B cell (primary cell): ENCODE data around the gene SAPCD2. TPM values are rescaled to one million over a fixed set of nuclear protein-coding genes. Genes with fewer than 3 reads are reported as not detected.

ENCODE experiments used
- ATAC-seq: fragments of 200-7000 bp; cut with Tn5 transposase; one replicate; pipeline ENCODE4 v1.10.0; 2021; ENCODE audit warnings: low read depth, mild to moderate bottlenecking, moderate number of reproducible peaks, moderate library complexity
- CTCF ChIA-PET: fragments of 350-600 bp; sonication (Branson Sonifier 250); formaldehyde crosslinking; loops from one replicate; lab custom pipeline; 2021; ENCODE audit warnings: antibody characterized with exemption, inconsistent platforms; lab: Charles Lee
- POLR2A ChIA-PET: fragments of 350-600 bp; sonication (Branson Sonifier 250); formaldehyde crosslinking; loops from one replicate; lab custom pipeline; 2021; ENCODE audit warnings: antibody characterized with exemption; lab: Charles Lee
- DNase-seq: peaks from one replicate; pipeline ENCODE4 v3.0.0; 2013
- H2AFZ ChIP-seq: 2 replicates; pipeline ENCODE4 v1.6.1; 2012; ENCODE audit warnings: mild to moderate bottlenecking, low read depth, low read length; ENCODE audit not compliant: insufficient read depth, poor library complexity, severe bottlenecking
- H3K27ac ChIP-seq, 2 donors: 1 replicate in 1 of 2; 2 replicates in 1 of 2; pipeline ENCODE4 v1.5.1; 2012 to 2013; ENCODE audit warnings: low read length in 2 of 2, mild to moderate bottlenecking in 2 of 2, moderate library complexity in 1 of 2
- H3K27me3 ChIP-seq, 4 experiments: fragments of 200-600 bp in 1 of 4; sonication (generic) in 1 of 4; replicated peaks in 1 of 4; 1 replicate in 2 of 4; 2 replicates in 2 of 4; pipeline versions ENCODE4 v1.6.1 to v1.7.0; 2013 to 2016; ENCODE audit warnings: low read length in 3 of 4, mild to moderate bottlenecking in 2 of 4, mixed read lengths in 1 of 4, moderate library complexity in 1 of 4; ENCODE audit not compliant: insufficient read depth in 4 of 4, control insufficient read depth in 3 of 4; ENCODE audit errors: control extremely low read depth in 1 of 4
- H3K36me3 ChIP-seq, 2 experiments: replicated peaks in 1 of 2; 1 replicate in 1 of 2; 2 replicates in 1 of 2; pipeline versions ENCODE4 v1.6.1 to v1.7.1; 2013; ENCODE audit warnings: low read length in 1 of 2; ENCODE audit not compliant: insufficient read depth in 2 of 2, control insufficient read depth in 1 of 2; ENCODE audit errors: control extremely low read depth in 1 of 2, extremely low read depth in 1 of 2
- H3K4me1 ChIP-seq, 2 donors: fragments of 200-600 bp in 1 of 2; sonication (generic) in 1 of 2; 1 replicate in 1 of 2; 2 replicates in 1 of 2; pipeline versions ENCODE4 v1.5.1 to v1.6.1; 2013 to 2017; ENCODE audit warnings: low read length in 2 of 2; ENCODE audit not compliant: control insufficient read depth in 2 of 2, insufficient read depth in 2 of 2
- H3K4me2 ChIP-seq: replicated peaks from 2 replicates; pipeline ENCODE3; 2012; ENCODE audit warnings: mild to moderate bottlenecking, low read depth, low read length; ENCODE audit not compliant: poor library complexity, severe bottlenecking
- H3K4me3 ChIP-seq, 5 experiments: fragments of 200-600 bp in 1 of 5; sonication (generic) in 1 of 5; 1 replicate in 3 of 5; 2 replicates in 2 of 5; pipeline versions ENCODE4 v1.5.1 to v1.7.0; 2011 to 2016; ENCODE audit warnings: low read length in 4 of 5, mild to moderate bottlenecking in 4 of 5, low read depth in 2 of 5, control low read depth in 1 of 5, moderate library complexity in 1 of 5; ENCODE audit not compliant: insufficient read depth in 1 of 5; ENCODE audit errors: control extremely low read depth in 1 of 5, extremely low read depth in 1 of 5
- H3K79me2 ChIP-seq: fragments of 200-600 bp; sonication (generic); one replicate; pipeline ENCODE4 v1.6.0; 2016; ENCODE audit warnings: low read length; ENCODE audit not compliant: control insufficient read depth, insufficient read depth
- H3K9ac ChIP-seq: fragments of 200-600 bp; sonication (generic); 2 replicates; pipeline ENCODE4 v1.6.1; 2017; ENCODE audit warnings: mild to moderate bottlenecking, low read length, moderate library complexity
- H3K9me3 ChIP-seq, 3 donors: one replicate each; pipeline versions ENCODE4 v1.6.1 to v1.7.1; 2013; ENCODE audit warnings: low read length in 2 of 3; ENCODE audit not compliant: control insufficient read depth in 2 of 3, insufficient read depth in 1 of 3; ENCODE audit errors: control extremely low read depth in 1 of 3
- H4K20me1 ChIP-seq: 2 replicates; pipeline ENCODE4 v1.6.0; 2012; ENCODE audit warnings: mild to moderate bottlenecking, low read length; ENCODE audit not compliant: insufficient read depth, control insufficient read depth, poor library complexity, severe bottlenecking
- H3K27ac Mint-ChIP-seq: one replicate; pipeline ENCODE4 v1.8.0; 2021; ENCODE audit warnings: mixed read lengths
- H3K27me3 Mint-ChIP-seq: one replicate; pipeline ENCODE4 v1.8.0; 2021; ENCODE audit warnings: mixed read lengths
- H3K4me1 Mint-ChIP-seq: one replicate; pipeline ENCODE4 v1.8.0; 2021; ENCODE audit warnings: mixed read lengths
- H3K4me3 Mint-ChIP-seq: one replicate; pipeline ENCODE4 v1.8.0; 2021; ENCODE audit warnings: mixed read lengths
- H3K9me3 Mint-ChIP-seq: one replicate; pipeline ENCODE4 v1.8.0; 2022; ENCODE audit warnings: mixed read lengths; ENCODE audit not compliant: insufficient read depth
- EZH2 ChIP-seq: IDR thresholded peaks from 2 replicates; pipeline ENCODE4 v1.6.1; 2012; ENCODE audit warnings: borderline replicate concordance, low read depth, mild to moderate bottlenecking, moderate library complexity, low read length; ENCODE audit not compliant: insufficient read depth, poor library complexity, severe bottlenecking
- WGBS: methylation state at CpG from one replicate; pipeline ENCODE4 v1.1.5; 2013; ENCODE audit warnings: missing lambda C conversion rate; ENCODE audit not compliant: insufficient coverage; 5-methylcytosine and 5-hydroxymethylcytosine counted together
- intact Hi-C: fragments of 100-400 bp; cut with micrococcal nuclease; formaldehyde crosslinking; loops from one replicate; pipeline ENCODE4 v1.10.0; 2022
- polyA plus RNA-seq: library from polyadenylated mRNA; depleted of rRNA; stranded (reverse); fragments of >200 nt; gene quantifications from 2 replicates; pipeline ENCODE4 v1.2.3, GENCODE V29; 2012
- total RNA-seq, 2 donors: library from RNA; stranded (reverse); fragments of 120-200 nt in 1 of 2; gene quantifications; 1 replicate in 1 of 2; 2 replicates in 1 of 2; pipeline versions ENCODE4 v1.2.3 to v1.2.4, GENCODE V29; 2013 to 2022
- TF ChIP-seq, protein P1 (sequence below): fragments of 200-600 bp; IDR thresholded peaks from one replicate; pipeline ENCODE4 v1.8.0; 2022; ENCODE audit warnings: antibody characterized with exemption, mild to moderate bottlenecking

The SAPCD2 gene
- total and polyA plus RNA-seq, 2 donors (not counting 1 experiment from before 2014, with no cell fraction given): 0.39 to 0.69 TPM

DNA sequence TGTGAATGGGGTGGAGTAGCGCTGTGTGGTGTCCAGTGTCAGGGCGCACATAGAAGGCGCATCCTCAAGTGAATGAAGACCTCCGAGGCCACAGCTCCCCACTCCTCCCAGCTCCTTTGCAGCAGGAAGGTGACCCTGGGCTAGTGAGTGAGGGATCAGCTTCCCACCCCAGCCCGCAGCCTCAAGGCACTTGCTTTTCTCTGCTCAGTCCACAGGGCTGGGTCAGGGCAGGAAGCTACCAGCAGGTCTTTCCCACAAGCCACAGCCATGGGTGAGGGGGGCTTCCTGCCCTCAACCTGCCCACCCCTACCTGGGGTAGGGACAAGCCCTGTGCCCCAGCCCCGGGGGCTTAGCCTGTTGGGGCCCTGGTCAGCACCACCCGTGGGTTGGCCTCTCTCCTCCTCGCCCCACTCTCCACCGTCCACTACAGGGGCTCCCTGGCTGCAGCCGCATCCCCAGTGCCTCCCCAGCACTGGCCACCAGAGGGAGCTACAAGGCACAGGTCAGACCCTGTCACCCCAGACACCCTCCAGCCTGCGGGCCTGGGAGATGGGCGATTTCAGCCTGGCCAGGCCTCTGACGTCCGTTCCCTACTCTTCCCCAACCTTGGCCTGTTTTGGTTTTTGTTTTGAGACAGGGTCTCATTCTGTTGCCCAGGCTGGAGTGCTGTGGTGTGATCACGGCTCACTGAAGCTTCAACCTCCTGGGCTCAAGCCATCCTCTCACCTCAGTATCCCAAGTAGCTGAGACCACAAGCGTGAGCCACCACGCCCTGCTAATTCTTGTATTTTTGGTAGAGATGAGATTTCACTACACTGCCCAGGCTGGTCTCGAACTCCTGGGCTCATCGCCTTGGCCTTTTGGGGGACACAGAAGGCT lies 41.1 kb downstream of the SAPCD2 start:
- Mint-ChIP-seq H3K27me3 (no peaks in the 10 kb centered on the region), H3K4me1 (peaks cover 66% of the 10 kb centered on the region), H3K4me3 (peak overlapping the region; percentile 90), H3K27ac (peak overlapping the region; percentile 92), H3K9me3 (no peaks in the 10 kb centered on the region)
- Histone ChIP-seq H3K36me3 (no peaks in the 10 kb centered on the region), H3K27me3 (no peaks in the 10 kb centered on the region), H3K4me3 (peak overlapping the region; percentile 4 to 77 (median 66)), H3K9ac (peak overlapping the region; percentile 70), H2AFZ (peak overlapping the region; percentile 25), H3K27ac (peak overlapping the region in 1 of 2 donors; percentile 71), H3K79me2 (peaks cover 12% of the 10 kb centered on the region), H3K9me3 (peaks cover 0 to 7% (median 0%) of the 10 kb centered on the region in 3 donors), H3K4me2 (peak overlapping the region; percentile 100), H4K20me1 (peaks cover 11% of the 10 kb centered on the region), H3K4me1 (peaks cover 61 to 78% of the 10 kb centered on the region in 2 donors)
- intact Hi-C loops: loop anchor here (1.0 to 2.0 kb wide), 2 partner anchors 36 to 242 kb away; partner anchors contain the start of gene PAXX
- CTCF ChIA-PET: interaction anchor here (0.6 to 5.9 kb wide), 44 partner anchors 9 to 263 kb away, joined by 3 to 49 read pairs (median 5); partner anchors contain the start of genes AJM1, C8G, CLIC3 and CYSRT1
- ATAC-seq (peak; percentile 31), DNase-seq (peak; percentile 85)
- 8% methylated on average over 11 of the region's 19 CpGs for WGBS
- TF ChIP-seq EZH2: no peak
- TF ChIP-seq, protein P1, sequence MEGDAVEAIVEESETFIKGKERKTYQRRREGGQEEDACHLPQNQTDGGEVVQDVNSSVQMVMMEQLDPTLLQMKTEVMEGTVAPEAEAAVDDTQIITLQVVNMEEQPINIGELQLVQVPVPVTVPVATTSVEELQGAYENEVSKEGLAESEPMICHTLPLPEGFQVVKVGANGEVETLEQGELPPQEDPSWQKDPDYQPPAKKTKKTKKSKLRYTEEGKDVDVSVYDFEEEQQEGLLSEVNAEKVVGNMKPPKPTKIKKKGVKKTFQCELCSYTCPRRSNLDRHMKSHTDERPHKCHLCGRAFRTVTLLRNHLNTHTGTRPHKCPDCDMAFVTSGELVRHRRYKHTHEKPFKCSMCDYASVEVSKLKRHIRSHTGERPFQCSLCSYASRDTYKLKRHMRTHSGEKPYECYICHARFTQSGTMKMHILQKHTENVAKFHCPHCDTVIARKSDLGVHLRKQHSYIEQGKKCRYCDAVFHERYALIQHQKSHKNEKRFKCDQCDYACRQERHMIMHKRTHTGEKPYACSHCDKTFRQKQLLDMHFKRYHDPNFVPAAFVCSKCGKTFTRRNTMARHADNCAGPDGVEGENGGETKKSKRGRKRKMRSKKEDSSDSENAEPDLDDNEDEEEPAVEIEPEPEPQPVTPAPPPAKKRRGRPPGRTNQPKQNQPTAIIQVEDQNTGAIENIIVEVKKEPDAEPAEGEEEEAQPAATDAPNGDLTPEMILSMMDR: peak; percentile 87
- POLR2A ChIA-PET: interaction anchor here (0.6 to 3.0 kb wide), 11 partner anchors 18 to 410 kb away, joined by 3 to 19 read pairs (median 3); partner anchors contain the start of genes CLIC3 and PAXX
